ENCODE measurements around the gene LRRC1. TPM values are rescaled to one million over a fixed set of nuclear protein-coding genes. Genes with fewer than 3 reads are reported as not detected.

LRRC1 gene
- total and polyA plus RNA-seq, 10 of the 15 experiments (the other 5 are each of a cell fraction or from before 2014, with no cell fraction given) = 0.35 to 9.3 (median 0.63) TPM

Other genes with a start within 250 kb of the LRRC1 start
- 11.7 and 15.5 TPM in 2 replicates for gene GCLC, start 249.9 kb upstream of the LRRC1 start, total RNA-seq (2014; rRNA removed)
- gene GCLC, start 249.9 kb upstream of the LRRC1 start, total RNA-seq (2014; rRNA removed; fragmentation: Illumina TruSeq; extraction: Trizol) = 18.2 and 18.9 TPM in 2 replicates
- 19.6 and 20.4 TPM in 2 replicates for gene GCLC, start 249.9 kb upstream of the LRRC1 start, total RNA-seq (2021)
- gene GCLC, start 249.9 kb upstream of the LRRC1 start, polyA plus RNA-seq (2011; rRNA removed) = 13.7 and 16.6 TPM in 2 replicates
- gene GCLC, start 249.9 kb upstream of the LRRC1 start, polyA plus RNA-seq (2014; fragmentation: Illumina TruSeq; extraction: Trizol) = 23.6 and 45.4 TPM in 2 replicates
- gene GCLC, start 249.9 kb upstream of the LRRC1 start, polyA plus RNA-seq (2014; fragmentation: Nextera tagmentation; extraction: Ambion mirVana) = 1 to 10 TPM; 7.8 to 8.9 TPM
- 13.3 and 13.6 TPM in 2 replicates for gene GCLC, start 249.9 kb upstream of the LRRC1 start, polyA plus RNA-seq (2014; rRNA removed)
- 1 to 10 TPM; 6.5 to 9.1 TPM for gene GCLC, start 249.9 kb upstream of the LRRC1 start, polyA plus RNA-seq (2016; fragmentation: Nextera tagmentation; extraction: Ambion mirVana)
- gene KLHL31, start 129.2 kb upstream of the LRRC1 start, total RNA-seq (2014; rRNA removed) = not detected in 2 replicates
- not detected in 2 replicates for gene KLHL31, start 129.2 kb upstream of the LRRC1 start, total RNA-seq (2014; rRNA removed; fragmentation: Illumina TruSeq; extraction: Trizol)
- gene KLHL31, start 129.2 kb upstream of the LRRC1 start, total RNA-seq (2021) = not detected in 2 replicates
- gene KLHL31, start 129.2 kb upstream of the LRRC1 start, polyA plus RNA-seq (2011; rRNA removed) = 0.03 and 0.06 TPM in 2 replicates
- gene KLHL31, start 129.2 kb upstream of the LRRC1 start, polyA plus RNA-seq (2014; fragmentation: Illumina TruSeq; extraction: Trizol) = 0.01 TPM in 1 of 2 replicates, not detected in the other
- gene KLHL31, start 129.2 kb upstream of the LRRC1 start, polyA plus RNA-seq (2014; fragmentation: Nextera tagmentation; extraction: Ambion mirVana) = under 1 TPM in 1 of 2 experiments, not detected in 1; 0.02 TPM
- gene KLHL31, start 129.2 kb upstream of the LRRC1 start, polyA plus RNA-seq (2014; rRNA removed) = not detected in 2 replicates
- gene KLHL31, start 129.2 kb upstream of the LRRC1 start, polyA plus RNA-seq (2016; fragmentation: Nextera tagmentation; extraction: Ambion mirVana) = not detected

All from GM12878 (cell line).